Measurements from ENCODE around the gene CTNNBIP1. TPM values are rescaled to one million over a fixed set of nuclear protein-coding genes. Genes with fewer than 3 reads are reported as not detected.

The CTNNBIP1 gene
- total and polyA plus RNA-seq, 4 experiments from 2014 or later = 6.3 to 10.1 (median 9.5) TPM

- no peaks in the 10 kb centered on the region for H3K36me3 ChIP-seq (ENCODE audit: insufficient read depth, low read length)
- Mint-ChIP-seq H3K27ac (peak overlapping the region in 1 of 7 donors; percentile 32), H3K4me1 (peaks cover 12 to 21% (median 14%) of the 10 kb centered on the region in 4 donors), H3K9me3 (peaks cover 0 to 2% (median 0%) of the 10 kb centered on the region in 8 donors), H3K4me3 (no peak overlapping the region), H3K27me3 (no peaks in the 10 kb centered on the region), H3K36me3 (no peaks in the 10 kb centered on the region)
- H3K27ac ChIP-seq (ENCODE audit: low read depth, low read length) = no peak overlapping the region
- DNase-seq = no peak
- ChIA-PET POLR2A (ENCODE audit: partially characterized antibody) (no interaction called here), CTCF (ENCODE audit: partially characterized antibody) (interaction anchor here (0.6 to 3.1 kb wide), 7 partner anchors 10 to 165 kb away, joined by 3 to 19 read pairs (median 4); no protein-coding TSS in a partner anchor)
- intact Hi-C loops (cut with micrococcal nuclease) = loop anchor here (10.0 kb wide), 1 partner anchor 456 kb away; no protein-coding TSS in a partner anchor
- H3K9me3 ChIP-seq (ENCODE audit: control insufficient read depth in 1 of 2, low read length in 2 of 2) = no peaks in the 10 kb centered on the region
- H3K4me3 ChIP-seq (ENCODE audit: low read length in 2 of 2) = no peak overlapping the region
- H3K27me3 ChIP-seq (ENCODE audit: insufficient read depth, low read length) = no peaks in the 10 kb centered on the region
- H3K4me1 ChIP-seq (ENCODE audit: insufficient read depth, low read length) = peaks cover 15% of the 10 kb centered on the region
These were observed 31.7 kb downstream of the CTNNBIP1 start for GRCh38 chr1:9878404-9878803.

DNA sequence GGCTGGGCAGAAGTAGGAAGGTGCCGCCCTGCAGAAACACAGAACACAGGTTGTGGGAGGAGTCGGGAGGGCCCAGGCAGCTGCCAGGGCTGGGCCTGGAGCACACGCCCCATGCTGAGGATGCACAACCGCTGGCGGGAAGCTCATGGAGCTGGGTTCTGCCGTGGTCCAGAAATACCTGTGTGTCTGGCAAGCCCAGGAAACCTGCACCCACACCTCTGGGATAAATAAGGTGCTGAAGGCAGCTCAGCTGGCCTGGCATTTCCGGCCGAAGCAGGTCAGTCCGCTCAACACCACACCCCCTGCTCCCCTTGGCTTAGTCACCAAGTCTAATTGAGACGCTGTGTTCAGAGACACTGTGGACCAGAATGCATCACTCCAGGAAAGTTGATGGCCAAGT is 32.1 kb downstream of the CTNNBIP1 start:
- Histone ChIP-seq H3K27me3 (ENCODE audit: insufficient read depth, low read length) (no peaks in the 10 kb centered on the region), H3K36me3 (ENCODE audit: insufficient read depth, low read length) (no peaks in the 10 kb centered on the region), H3K9me3 (ENCODE audit: control insufficient read depth in 1 of 2, low read length in 2 of 2) (no peaks in the 10 kb centered on the region), H3K4me3 (ENCODE audit: low read length in 2 of 2) (no peak overlapping the region), H3K27ac (ENCODE audit: low read depth, low read length) (no peak overlapping the region), H3K4me1 (ENCODE audit: insufficient read depth, low read length) (peaks cover 11% of the 10 kb centered on the region)
- no peaks in the 10 kb centered on the region for H3K36me3 Mint-ChIP-seq
- peaks cover 0 to 2% (median 0%) of the 10 kb centered on the region in 8 donors for H3K9me3 Mint-ChIP-seq
- CTCF ChIA-PET (ENCODE audit: partially characterized antibody) = interaction anchor here (0.6 to 3.1 kb wide), 11 partner anchors 9 to 165 kb away, joined by 3 to 19 read pairs (median 4); no protein-coding TSS in a partner anchor
- intact Hi-C loops (cut with micrococcal nuclease) = loop anchor here (10.0 kb wide), 1 partner anchor 457 kb away; no protein-coding TSS in a partner anchor
- H3K27me3 Mint-ChIP-seq = no peaks in the 10 kb centered on the region
- DNase-seq = no peak
- POLR2A ChIA-PET (ENCODE audit: partially characterized antibody) = no interaction called here
- no peak overlapping the region for H3K4me3 Mint-ChIP-seq
- peaks cover 12 to 21% (median 14%) of the 10 kb centered on the region in 4 donors for H3K4me1 Mint-ChIP-seq
- no peak overlapping the region for H3K27ac Mint-ChIP-seq

GRCh38 chr1:9875636-9876000 is 34.5 kb downstream of the CTNNBIP1 start:
- Histone ChIP-seq H3K36me3 (ENCODE audit: insufficient read depth, low read length) (no peaks in the 10 kb centered on the region), H3K4me1 (ENCODE audit: insufficient read depth, low read length) (no peaks in the 10 kb centered on the region), H3K27ac (ENCODE audit: low read depth, low read length) (no peak overlapping the region), H3K27me3 (ENCODE audit: insufficient read depth, low read length) (no peaks in the 10 kb centered on the region), H3K4me3 (ENCODE audit: low read length in 2 of 2) (no peak overlapping the region), H3K9me3 (ENCODE audit: control insufficient read depth in 1 of 2, low read length in 2 of 2) (no peaks in the 10 kb centered on the region)
- no peaks in the 10 kb centered on the region for H3K27me3 Mint-ChIP-seq
- CTCF ChIA-PET (ENCODE audit: partially characterized antibody) = interaction anchor here (1.4 to 2.8 kb wide), 10 partner anchors 8 to 553 kb away, joined by 3 to 15 read pairs (median 4); partner anchors contain the start of genes LZIC and NMNAT1
- no peak for DNase-seq
- peaks cover 0 to 5% (median 3%) of the 10 kb centered on the region in 4 donors for H3K4me1 Mint-ChIP-seq
- H3K9me3 Mint-ChIP-seq = no peaks in the 10 kb centered on the region
- H3K4me3 Mint-ChIP-seq = no peak overlapping the region
- intact Hi-C loops (cut with micrococcal nuclease) = loop anchor here (1.0 to 10.0 kb wide), 6 partner anchors 35 to 553 kb away; partner anchors contain the start of genes CTNNBIP1 and UBE4B
- H3K36me3 Mint-ChIP-seq = no peaks in the 10 kb centered on the region
- POLR2A ChIA-PET (ENCODE audit: partially characterized antibody) = no interaction called here
- no peak overlapping the region for H3K27ac Mint-ChIP-seq

DNA sequence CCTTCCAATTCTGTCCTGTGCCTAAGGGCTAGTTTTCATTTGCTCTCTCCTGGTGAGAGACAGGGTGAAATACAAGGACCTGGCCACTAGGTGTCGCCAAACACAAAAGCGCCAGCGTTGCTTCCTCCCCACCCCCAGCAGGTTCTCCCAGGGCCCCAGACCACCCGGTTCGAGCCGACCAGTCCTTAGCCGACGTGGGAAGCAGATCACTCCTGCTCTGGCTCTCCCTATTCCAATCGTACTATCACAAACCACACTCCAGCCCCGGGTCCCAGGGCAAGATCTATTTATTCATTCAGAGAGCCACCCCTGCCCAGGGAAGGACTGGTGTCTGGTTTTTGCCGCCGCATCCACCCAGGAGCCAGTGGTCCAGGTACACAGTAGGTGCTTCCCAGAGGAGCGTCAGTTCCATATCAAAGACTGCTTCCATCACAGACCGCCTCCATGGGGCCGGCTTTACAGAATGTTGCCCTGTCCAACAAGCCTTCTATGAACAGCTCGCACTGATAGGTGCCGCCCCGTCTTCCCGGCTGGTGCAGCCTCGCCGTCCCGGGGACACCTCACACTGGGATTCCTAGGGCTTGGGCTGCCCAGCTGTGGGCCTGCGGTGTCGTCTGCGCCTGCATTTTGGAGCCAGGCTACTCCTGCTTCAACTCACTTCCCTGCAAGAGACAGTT is 35.0 kb downstream of the CTNNBIP1 start:
- no peaks in the 10 kb centered on the region for H3K4me1 ChIP-seq (ENCODE audit: insufficient read depth, low read length)
- DNase-seq = peak; percentile 65 to 72 (median 66)
- ChIA-PET POLR2A (ENCODE audit: partially characterized antibody) (interaction anchor here (0.6 to 1.1 kb wide), 5 partner anchors 21 to 335 kb away, joined by 3 to 4 read pairs (median 3); no protein-coding TSS in a partner anchor), CTCF (ENCODE audit: partially characterized antibody) (interaction anchor here (0.6 to 2.8 kb wide), 22 partner anchors 9 to 555 kb away, joined by 3 to 15 read pairs (median 4); partner anchors contain the start of genes CENPS, LZIC, NMNAT1 and UBE4B)
- no peaks in the 10 kb centered on the region for H3K9me3 ChIP-seq (ENCODE audit: control insufficient read depth in 1 of 2, low read length in 2 of 2)
- no peaks in the 10 kb centered on the region for H3K27me3 ChIP-seq (ENCODE audit: insufficient read depth, low read length)
- H3K4me1 Mint-ChIP-seq = peaks cover 0 to 5% (median 3%) of the 10 kb centered on the region in 4 donors
- H3K36me3 ChIP-seq (ENCODE audit: insufficient read depth, low read length) = no peaks in the 10 kb centered on the region
- H3K4me3 Mint-ChIP-seq = peak overlapping the region in 1 of 8 donors; percentile 31
- H3K9me3 Mint-ChIP-seq = no peaks in the 10 kb centered on the region
- H3K27me3 Mint-ChIP-seq = no peaks in the 10 kb centered on the region
- no peak overlapping the region for H3K27ac ChIP-seq (ENCODE audit: low read depth, low read length)
- H3K36me3 Mint-ChIP-seq = peaks cover 0 to 2% of the 10 kb centered on the region in 2 donors
- intact Hi-C loops (cut with micrococcal nuclease) = loop anchor here (1.0 to 10.0 kb wide), 6 partner anchors 36 to 553 kb away; partner anchors contain the start of genes CTNNBIP1 and UBE4B
- no peak overlapping the region for H3K4me3 ChIP-seq (ENCODE audit: low read length in 2 of 2)
- H3K27ac Mint-ChIP-seq = peak overlapping the region in 4 of 7 donors; percentile 18 to 36 (median 32)

DNA sequence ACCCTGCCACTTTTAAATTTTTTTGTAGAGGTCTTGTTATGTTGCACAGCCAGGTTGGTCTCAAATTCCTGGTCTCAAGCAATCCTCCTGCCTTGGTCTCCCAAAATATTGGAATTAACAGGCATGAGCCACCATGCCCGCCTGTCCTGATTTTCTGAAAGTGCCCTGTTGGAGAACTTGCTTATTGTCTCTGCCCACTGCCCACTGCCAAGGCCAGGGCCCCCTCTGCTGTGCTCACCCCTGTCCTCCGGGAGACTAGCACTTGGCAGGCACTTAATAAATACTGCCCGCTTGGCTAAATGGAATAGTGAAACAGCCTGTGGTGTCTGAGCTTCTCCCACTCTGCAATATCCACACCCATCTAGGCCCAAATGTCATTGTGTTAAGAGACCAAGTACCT is 35.7 kb downstream of the CTNNBIP1 start:
- no peaks in the 10 kb centered on the region for H3K9me3 ChIP-seq (ENCODE audit: control insufficient read depth in 1 of 2, low read length in 2 of 2)
- Mint-ChIP-seq H3K4me3 (no peak overlapping the region), H3K27ac (peak overlapping the region in 1 of 7 donors; percentile 35), H3K36me3 (peaks cover 0 to 6% of the 10 kb centered on the region in 2 donors), H3K9me3 (no peaks in the 10 kb centered on the region), H3K27me3 (no peaks in the 10 kb centered on the region), H3K4me1 (peaks cover 0 to 5% (median 3%) of the 10 kb centered on the region in 4 donors)
- DNase-seq = no peak
- CTCF ChIA-PET (ENCODE audit: partially characterized antibody) = interaction anchor here (0.6 to 2.8 kb wide), 25 partner anchors 9 to 556 kb away, joined by 3 to 15 read pairs (median 4); partner anchors contain the start of genes CENPS, LZIC, NMNAT1 and UBE4B
- no peaks in the 10 kb centered on the region for H3K27me3 ChIP-seq (ENCODE audit: insufficient read depth, low read length)
- no peaks in the 10 kb centered on the region for H3K36me3 ChIP-seq (ENCODE audit: insufficient read depth, low read length)
- H3K4me1 ChIP-seq (ENCODE audit: insufficient read depth, low read length) = no peaks in the 10 kb centered on the region
- H3K4me3 ChIP-seq (ENCODE audit: low read length in 2 of 2) = no peak overlapping the region
- no peak overlapping the region for H3K27ac ChIP-seq (ENCODE audit: low read depth, low read length)
- POLR2A ChIA-PET (ENCODE audit: partially characterized antibody) = interaction anchor here (0.6 to 1.1 kb wide), 6 partner anchors 14 to 334 kb away, joined by 3 to 4 read pairs (median 3); no protein-coding TSS in a partner anchor
- intact Hi-C loops (cut with micrococcal nuclease) = loop anchor here (2.0 to 10.0 kb wide), 3 partner anchors 36 to 460 kb away; partner anchors contain the start of gene CTNNBIP1

GRCh38 chr1:9873992-9874391 is 36.1 kb downstream of the CTNNBIP1 start:
- ChIA-PET CTCF (ENCODE audit: partially characterized antibody) (interaction anchor here (0.8 to 14.1 kb wide), 22 partner anchors 9 to 556 kb away, joined by 3 to 381 read pairs (median 4); partner anchors contain the start of genes CENPS, LZIC, NMNAT1 and UBE4B), POLR2A (ENCODE audit: partially characterized antibody) (interaction anchor here (0.6 to 1.1 kb wide), 5 partner anchors 14 to 334 kb away, joined by 3 to 4 read pairs (median 3); no protein-coding TSS in a partner anchor)
- Mint-ChIP-seq H3K4me1 (peaks cover 0 to 5% (median 3%) of the 10 kb centered on the region in 4 donors), H3K4me3 (no peak overlapping the region), H3K9me3 (no peaks in the 10 kb centered on the region), H3K36me3 (peaks cover 0 to 6% of the 10 kb centered on the region in 2 donors), H3K27ac (no peak overlapping the region), H3K27me3 (no peaks in the 10 kb centered on the region)
- no peak for DNase-seq
- no peaks in the 10 kb centered on the region for H3K9me3 ChIP-seq (ENCODE audit: control insufficient read depth in 1 of 2, low read length in 2 of 2)
- H3K27ac ChIP-seq (ENCODE audit: low read depth, low read length) = no peak overlapping the region
- no peaks in the 10 kb centered on the region for H3K4me1 ChIP-seq (ENCODE audit: insufficient read depth, low read length)
- H3K4me3 ChIP-seq (ENCODE audit: low read length in 2 of 2) = no peak overlapping the region
- H3K36me3 ChIP-seq (ENCODE audit: insufficient read depth, low read length) = no peaks in the 10 kb centered on the region
- H3K27me3 ChIP-seq (ENCODE audit: insufficient read depth, low read length) = no peaks in the 10 kb centered on the region
- intact Hi-C loops (cut with micrococcal nuclease) = loop anchor here (2.0 to 10.0 kb wide), 3 partner anchors 37 to 461 kb away; partner anchors contain the start of gene CTNNBIP1
